Measurements from ENCODE around the gene TSPAN33.

TSPAN33 gene

GRCh38 chr7:129126314-129126713 is 18.2 kb upstream of the TSPAN33 start:
- no peak for TF ChIP-seq EZH2 (IDR thresholded peaks at IDR 0.05; ENCODE audit: borderline replicate concordance, low read length)
- no peak for TF ChIP-seq CTCF (IDR thresholded peaks at IDR 0.05; ENCODE audit: low read length)
- Histone ChIP-seq H3K36me3 (ENCODE audit: insufficient read depth, low read length) (no peaks in the 10 kb centered on the region; the same call in 1 of the 2 replicates), H3K9ac (ENCODE audit: low read length) (no peak overlapping the region; the same call in 1 of the 2 replicates), H3K27ac (ENCODE audit: low read depth, low read length, poor library complexity, severe bottlenecking) (no peak overlapping the region), H3K9me2 (ENCODE audit: low read depth, low read length) (no peaks in the 10 kb centered on the region), H3K4me2 (ENCODE audit: low read length) (peak overlapping the region; percentile 25; the same call in 1 of the 2 replicates), H3K27me3 (ENCODE audit: insufficient read depth, low read length) (peaks cover 6% of the 10 kb centered on the region; the same call in 1 of the 2 replicates), H2AFZ (ENCODE audit: low read length) (no peak overlapping the region), H3F3A (ENCODE audit: insufficient read depth, low read length) (no peaks in the 10 kb centered on the region), H3K79me2 (ENCODE audit: insufficient read depth, low read length) (no peaks in the 10 kb centered on the region), H3K4me1 (ENCODE audit: insufficient read depth, low read length, severe bottlenecking) (peaks cover 6% of the 10 kb centered on the region), H3K4me3 (ENCODE audit: low read depth, low read length, poor library complexity, severe bottlenecking) (no peak overlapping the region), H4K20me1 (ENCODE audit: insufficient read depth, low read length) (no peaks in the 10 kb centered on the region), H3K9me3 (ENCODE audit: low read length) (no peaks in the 10 kb centered on the region)

DNA sequence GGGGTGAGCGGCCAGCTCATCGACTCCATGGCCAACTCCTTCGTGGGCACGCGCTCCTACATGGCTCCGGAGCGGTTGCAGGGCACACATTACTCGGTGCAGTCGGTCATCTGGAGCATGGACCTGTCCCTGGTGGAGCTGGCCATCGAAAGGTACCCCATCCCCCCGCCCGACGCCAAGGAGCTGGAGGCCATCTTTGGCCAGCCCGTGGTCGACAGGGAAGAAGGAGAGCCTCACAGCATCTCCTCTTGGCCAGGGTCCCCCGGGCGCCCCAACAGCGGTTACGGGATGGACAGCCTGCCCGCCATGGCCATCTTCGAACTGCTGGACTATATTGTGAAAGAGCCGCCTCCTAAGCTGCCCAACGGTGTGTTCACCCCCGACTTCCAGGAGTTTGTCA is 17.4 kb upstream of the TSPAN33 start:
- Histone ChIP-seq H3K9ac (ENCODE audit: low read length) (no peak overlapping the region), H3K4me2 (ENCODE audit: low read length) (no peak overlapping the region), H3K79me2 (ENCODE audit: insufficient read depth, low read length) (no peaks in the 10 kb centered on the region), H3K27me3 (ENCODE audit: insufficient read depth, low read length) (peaks cover 2% of the 10 kb centered on the region; the same call in 1 of the 2 replicates), H3K9me2 (ENCODE audit: low read depth, low read length) (no peaks in the 10 kb centered on the region), H3K36me3 (ENCODE audit: insufficient read depth, low read length) (no peaks in the 10 kb centered on the region; the same call in 1 of the 2 replicates), H4K20me1 (ENCODE audit: insufficient read depth, low read length) (no peaks in the 10 kb centered on the region), H3K4me1 (ENCODE audit: insufficient read depth, low read length, severe bottlenecking) (peaks cover 10% of the 10 kb centered on the region), H3K9me3 (ENCODE audit: low read length) (no peaks in the 10 kb centered on the region), H2AFZ (ENCODE audit: low read length) (no peak overlapping the region), H3F3A (ENCODE audit: insufficient read depth, low read length) (no peaks in the 10 kb centered on the region), H3K4me3 (ENCODE audit: low read depth, low read length, poor library complexity, severe bottlenecking) (no peak overlapping the region), H3K27ac (ENCODE audit: low read depth, low read length, poor library complexity, severe bottlenecking) (no peak overlapping the region)
- TF ChIP-seq EZH2 (IDR thresholded peaks at IDR 0.05; ENCODE audit: borderline replicate concordance, low read length): no peak
- no peak for TF ChIP-seq CTCF (IDR thresholded peaks at IDR 0.05; ENCODE audit: low read length)

GRCh38 chr7:129127601-129128000 is 16.9 kb upstream of the TSPAN33 start:
- no peak overlapping the region for H3K4me2 ChIP-seq (ENCODE audit: low read length)
- no peak overlapping the region for H3K9ac ChIP-seq (ENCODE audit: low read length)
- no peaks in the 10 kb centered on the region for H3K79me2 ChIP-seq (ENCODE audit: insufficient read depth, low read length)
- H2AFZ ChIP-seq (ENCODE audit: low read length): no peak overlapping the region
- no peaks in the 10 kb centered on the region for H3F3A ChIP-seq (ENCODE audit: insufficient read depth, low read length)
- H3K4me1 ChIP-seq (ENCODE audit: insufficient read depth, low read length, severe bottlenecking): peaks cover 10% of the 10 kb centered on the region
- H3K4me3 ChIP-seq (ENCODE audit: low read depth, low read length, poor library complexity, severe bottlenecking): no peak overlapping the region
- H3K36me3 ChIP-seq (ENCODE audit: insufficient read depth, low read length): no peaks in the 10 kb centered on the region
- no peaks in the 10 kb centered on the region for H3K9me2 ChIP-seq (ENCODE audit: low read depth, low read length)
- no peaks in the 10 kb centered on the region for H4K20me1 ChIP-seq (ENCODE audit: insufficient read depth, low read length)
- TF ChIP-seq CTCF (IDR thresholded peaks at IDR 0.05; ENCODE audit: low read length): no peak
- TF ChIP-seq EZH2 (IDR thresholded peaks at IDR 0.05; ENCODE audit: borderline replicate concordance, low read length): no peak
- no peaks in the 10 kb centered on the region for H3K9me3 ChIP-seq (ENCODE audit: low read length)
- H3K27ac ChIP-seq (ENCODE audit: low read depth, low read length, poor library complexity, severe bottlenecking): no peak overlapping the region
- no peaks in the 10 kb centered on the region for H3K27me3 ChIP-seq (ENCODE audit: insufficient read depth, low read length)
